Neural cell (in vitro differentiated cells): ENCODE measurements around the gene ADD3. TPM values are rescaled to one million over a fixed set of nuclear protein-coding genes. Genes with fewer than 3 reads are reported as not detected.
"Not testable (repeated sequence)": the region's sequence is repeated elsewhere in the genome, so short reads cannot be mapped to it uniquely, and the experiment has no call there.

ENCODE experiments used
- H2AFZ ChIP-seq: fragments of 200-600, 300-800 bp; sonication (generic), shearing (Covaris generic); 2 replicates; pipeline ENCODE4 v1.6.0; 2014; ENCODE audit warnings: low read depth, mild to moderate bottlenecking, antibody characterized with exemption, low read length, moderate library complexity
- H3F3A ChIP-seq: fragments of 200-600 bp; shearing (Covaris generic); 2 replicates; pipeline ENCODE4 v1.6.1; 2016; ENCODE audit warnings: mild to moderate bottlenecking, moderate library complexity, mixed read lengths, antibody characterized with exemption, low read length; ENCODE audit not compliant: insufficient read depth, poor library complexity, severe bottlenecking
- H3K27ac ChIP-seq: fragments of 200-600, 300-800 bp; sonication (generic), shearing (Covaris generic); 2 replicates; pipeline ENCODE4 v1.5.1; 2014; ENCODE audit warnings: mild to moderate bottlenecking, low read length, moderate library complexity
- H3K27me3 ChIP-seq: fragments of 300-800, 200-600 bp; sonication (generic), shearing (Covaris generic); 2 replicates; pipeline ENCODE4 v1.6.0; 2014; ENCODE audit warnings: mild to moderate bottlenecking, low read depth, low read length, moderate library complexity; ENCODE audit not compliant: insufficient read depth
- H3K36me3 ChIP-seq: fragments of 300-800, 200-600 bp; sonication (generic), shearing (Covaris generic); 2 replicates; pipeline ENCODE4 v1.5.1; 2014; ENCODE audit warnings: mild to moderate bottlenecking, antibody characterized with exemption, low read length, moderate library complexity; ENCODE audit not compliant: insufficient read depth
- H3K4me2 ChIP-seq: fragments of 300-800, 200-600 bp; sonication (generic), shearing (Covaris generic); 2 replicates; pipeline ENCODE4 v1.6.0; 2014; ENCODE audit warnings: mild to moderate bottlenecking, low read length
- H3K4me3 ChIP-seq: fragments of 300-800, 200-600 bp; sonication (generic), shearing (Covaris generic); 2 replicates; pipeline ENCODE4 v1.5.1; 2014; ENCODE audit warnings: mild to moderate bottlenecking, low read length, moderate library complexity
- H3K79me2 ChIP-seq: fragments of 200-600 bp; shearing (Covaris generic); replicated peaks from 2 replicates; pipeline ENCODE4 v1.6.0; 2014; ENCODE audit warnings: mild to moderate bottlenecking, low read length, moderate library complexity; ENCODE audit not compliant: insufficient read depth
- H3K9ac ChIP-seq: fragments of 300-800, 200-600 bp; sonication (generic), shearing (Covaris generic); 2 replicates; pipeline ENCODE4 v1.6.1; 2016; ENCODE audit warnings: mild to moderate bottlenecking, low read length, mixed read lengths
- H3K9me2 ChIP-seq: fragments of 200-600 bp; shearing (Covaris generic); 2 replicates; pipeline ENCODE4 v1.6.1; 2016; ENCODE audit warnings: mild to moderate bottlenecking, low read length, mixed read lengths; ENCODE audit not compliant: insufficient read depth
- H3K9me3 ChIP-seq: fragments of 200-600, 300-800 bp; sonication (generic), shearing (Covaris generic); 2 replicates; pipeline ENCODE4 v1.6.1; 2016; ENCODE audit warnings: mild to moderate bottlenecking, mixed run types, low read length, moderate library complexity, mixed read lengths
- H4K20me1 ChIP-seq: fragments of 200-600 bp; shearing (Covaris generic); 2 replicates; pipeline ENCODE4 v1.6.1; 2016; ENCODE audit warnings: mild to moderate bottlenecking, mixed run types; ENCODE audit not compliant: insufficient read depth
- EP300 ChIP-seq: fragments of 450-650 bp; conservative IDR thresholded peaks from 2 replicates; pipeline ENCODE4 v1.6.1; 2014; ENCODE audit warnings: antibody characterized with exemption, mild to moderate bottlenecking, moderate library complexity; ENCODE audit not compliant: poor library complexity, severe bottlenecking
- EZH2 ChIP-seq: fragments of 200-600, 300-800 bp; shearing (Covaris generic), sonication (generic); IDR thresholded peaks from 2 replicates; pipeline ENCODE4 v1.6.1; 2014; ENCODE audit warnings: antibody characterized with exemption, low read length, borderline replicate concordance, mild to moderate bottlenecking; ENCODE audit not compliant: insufficient read depth, poor library complexity, severe bottlenecking
- MXI1 ChIP-seq: fragments of 450-650 bp; conservative IDR thresholded peaks from 2 replicates; pipeline ENCODE4 v1.6.1; 2014; ENCODE audit warnings: antibody characterized with exemption, mild to moderate bottlenecking; ENCODE audit not compliant: poor library complexity, severe bottlenecking
- POLR2AphosphoS5 ChIP-seq: IDR thresholded peaks from 2 replicates; pipeline ENCODE4 v1.6.1; 2012
- RAD21 ChIP-seq: fragments of 450-650 bp; conservative IDR thresholded peaks from 2 replicates; pipeline ENCODE4 v1.6.1; 2014; ENCODE audit warnings: antibody characterized with exemption, mild to moderate bottlenecking, moderate library complexity
- SMC3 ChIP-seq: fragments of 450-650 bp; conservative IDR thresholded peaks from 2 replicates; pipeline ENCODE4 v1.6.1; 2014; ENCODE audit warnings: antibody characterized with exemption, mild to moderate bottlenecking, moderate library complexity; ENCODE audit not compliant: poor library complexity
- TAF1 ChIP-seq: IDR thresholded peaks from 2 replicates; pipeline ENCODE4 v1.6.1; 2012; ENCODE audit warnings: low read depth
- polyA plus RNA-seq: library from polyadenylated mRNA; depleted of rRNA; stranded (reverse); fragments of >200 nt; gene quantifications from 2 replicates; pipeline ENCODE4 v1.2.3, GENCODE V29; 2014
- TF ChIP-seq, protein P1 (sequence below): IDR thresholded peaks from 2 replicates; pipeline ENCODE4 v1.6.1; 2012; ENCODE audit warnings: borderline replicate concordance
- TF ChIP-seq, protein P2 (sequence below): fragments of 450-650 bp; IDR thresholded peaks from 2 replicates; pipeline ENCODE4 v1.5.1; 2014; ENCODE audit warnings: antibody characterized with exemption, mild to moderate bottlenecking, moderate library complexity; ENCODE audit not compliant: poor library complexity, severe bottlenecking

Gene ADD3
- polyA plus RNA-seq, 1 donor from 2014 or later: 40.6 TPM

DNA sequence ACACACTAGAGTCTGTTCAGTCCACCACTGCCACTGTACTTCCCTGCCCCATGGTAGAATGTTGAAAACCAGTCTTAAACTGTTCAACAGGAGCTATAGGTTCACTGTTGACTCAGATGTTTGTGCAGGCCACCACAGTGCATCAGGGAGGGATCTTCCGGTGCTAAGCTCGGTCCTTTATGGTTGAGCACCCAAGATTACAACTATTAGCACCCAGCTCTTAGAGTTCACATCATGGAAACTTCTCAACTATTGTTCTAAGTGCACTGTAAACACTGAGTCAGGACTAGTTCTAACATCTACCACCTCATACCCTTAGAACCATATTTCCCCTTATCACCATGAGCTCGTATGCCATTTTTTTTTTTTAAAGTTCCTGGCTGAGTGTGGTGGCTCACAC, 102.6 kb downstream of the ADD3 start:
- Histone ChIP-seq H2AFZ (no peak overlapping the region), H3K36me3 (no peaks in the 10 kb centered on the region), H4K20me1 (no peaks in the 10 kb centered on the region), H3K27ac (no peak overlapping the region), H3F3A (no peaks in the 10 kb centered on the region), H3K4me3 (no peak overlapping the region), H3K9ac (no peak overlapping the region), H3K4me2 (no peak overlapping the region), H3K9me2 (no peaks in the 10 kb centered on the region), H3K27me3 (no peaks in the 10 kb centered on the region), H3K79me2 (no peaks in the 10 kb centered on the region), H3K9me3 (no peaks in the 10 kb centered on the region)
- TF ChIP-seq MXI1: no peak
- TF ChIP-seq, protein P1, sequence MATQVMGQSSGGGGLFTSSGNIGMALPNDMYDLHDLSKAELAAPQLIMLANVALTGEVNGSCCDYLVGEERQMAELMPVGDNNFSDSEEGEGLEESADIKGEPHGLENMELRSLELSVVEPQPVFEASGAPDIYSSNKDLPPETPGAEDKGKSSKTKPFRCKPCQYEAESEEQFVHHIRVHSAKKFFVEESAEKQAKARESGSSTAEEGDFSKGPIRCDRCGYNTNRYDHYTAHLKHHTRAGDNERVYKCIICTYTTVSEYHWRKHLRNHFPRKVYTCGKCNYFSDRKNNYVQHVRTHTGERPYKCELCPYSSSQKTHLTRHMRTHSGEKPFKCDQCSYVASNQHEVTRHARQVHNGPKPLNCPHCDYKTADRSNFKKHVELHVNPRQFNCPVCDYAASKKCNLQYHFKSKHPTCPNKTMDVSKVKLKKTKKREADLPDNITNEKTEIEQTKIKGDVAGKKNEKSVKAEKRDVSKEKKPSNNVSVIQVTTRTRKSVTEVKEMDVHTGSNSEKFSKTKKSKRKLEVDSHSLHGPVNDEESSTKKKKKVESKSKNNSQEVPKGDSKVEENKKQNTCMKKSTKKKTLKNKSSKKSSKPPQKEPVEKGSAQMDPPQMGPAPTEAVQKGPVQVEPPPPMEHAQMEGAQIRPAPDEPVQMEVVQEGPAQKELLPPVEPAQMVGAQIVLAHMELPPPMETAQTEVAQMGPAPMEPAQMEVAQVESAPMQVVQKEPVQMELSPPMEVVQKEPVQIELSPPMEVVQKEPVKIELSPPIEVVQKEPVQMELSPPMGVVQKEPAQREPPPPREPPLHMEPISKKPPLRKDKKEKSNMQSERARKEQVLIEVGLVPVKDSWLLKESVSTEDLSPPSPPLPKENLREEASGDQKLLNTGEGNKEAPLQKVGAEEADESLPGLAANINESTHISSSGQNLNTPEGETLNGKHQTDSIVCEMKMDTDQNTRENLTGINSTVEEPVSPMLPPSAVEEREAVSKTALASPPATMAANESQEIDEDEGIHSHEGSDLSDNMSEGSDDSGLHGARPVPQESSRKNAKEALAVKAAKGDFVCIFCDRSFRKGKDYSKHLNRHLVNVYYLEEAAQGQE: no peak
- TF ChIP-seq RAD21: no peak

DNA sequence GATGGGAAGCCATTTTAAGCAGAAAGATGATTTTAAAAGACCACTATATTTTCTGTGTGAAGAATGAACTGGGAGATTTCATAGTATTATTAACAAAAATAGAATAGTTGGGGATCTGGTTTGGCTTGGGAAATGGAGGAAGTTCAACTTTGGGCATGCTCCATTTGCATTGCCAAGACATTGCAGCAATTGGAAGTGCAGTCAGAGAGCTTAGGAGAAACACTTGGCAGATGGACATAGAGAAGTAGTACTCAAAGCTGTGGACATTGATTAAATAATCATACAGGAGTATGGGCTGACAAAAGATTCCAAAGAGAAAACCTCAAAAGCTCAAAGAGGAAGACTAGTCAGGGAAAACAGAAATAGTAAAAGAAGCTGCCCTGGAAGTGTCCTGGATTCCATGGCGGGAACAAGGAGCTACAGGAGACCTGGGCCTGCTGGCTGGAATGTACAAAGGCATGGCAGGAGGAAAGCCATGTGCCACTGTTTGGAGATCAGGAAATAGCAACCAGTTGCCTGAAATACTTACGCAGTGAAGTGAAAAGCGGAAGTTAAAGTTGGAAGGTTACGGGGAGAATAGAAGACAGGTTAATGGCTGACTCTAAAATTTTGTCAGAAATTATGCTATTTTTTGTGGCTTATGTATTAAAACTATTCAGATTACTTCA, 106.0 kb downstream of the ADD3 start:
- no peaks in the 10 kb centered on the region for H4K20me1 ChIP-seq
- H3K4me3 ChIP-seq: no peak overlapping the region
- H3K4me2 ChIP-seq: no peak overlapping the region
- TF ChIP-seq, protein P2, sequence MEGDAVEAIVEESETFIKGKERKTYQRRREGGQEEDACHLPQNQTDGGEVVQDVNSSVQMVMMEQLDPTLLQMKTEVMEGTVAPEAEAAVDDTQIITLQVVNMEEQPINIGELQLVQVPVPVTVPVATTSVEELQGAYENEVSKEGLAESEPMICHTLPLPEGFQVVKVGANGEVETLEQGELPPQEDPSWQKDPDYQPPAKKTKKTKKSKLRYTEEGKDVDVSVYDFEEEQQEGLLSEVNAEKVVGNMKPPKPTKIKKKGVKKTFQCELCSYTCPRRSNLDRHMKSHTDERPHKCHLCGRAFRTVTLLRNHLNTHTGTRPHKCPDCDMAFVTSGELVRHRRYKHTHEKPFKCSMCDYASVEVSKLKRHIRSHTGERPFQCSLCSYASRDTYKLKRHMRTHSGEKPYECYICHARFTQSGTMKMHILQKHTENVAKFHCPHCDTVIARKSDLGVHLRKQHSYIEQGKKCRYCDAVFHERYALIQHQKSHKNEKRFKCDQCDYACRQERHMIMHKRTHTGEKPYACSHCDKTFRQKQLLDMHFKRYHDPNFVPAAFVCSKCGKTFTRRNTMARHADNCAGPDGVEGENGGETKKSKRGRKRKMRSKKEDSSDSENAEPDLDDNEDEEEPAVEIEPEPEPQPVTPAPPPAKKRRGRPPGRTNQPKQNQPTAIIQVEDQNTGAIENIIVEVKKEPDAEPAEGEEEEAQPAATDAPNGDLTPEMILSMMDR: no peak
- no peak for TF ChIP-seq TAF1
- TF ChIP-seq, protein P1: no peak
- TF ChIP-seq POLR2AphosphoS5: no peak
- TF ChIP-seq EZH2: no peak
- TF ChIP-seq EP300: no peak
- TF ChIP-seq RAD21: no peak
- no peak for TF ChIP-seq SMC3
- TF ChIP-seq MXI1: no peak
- H3K9me2 ChIP-seq: no peaks in the 10 kb centered on the region
- H3K9ac ChIP-seq: no peak overlapping the region
- H3F3A ChIP-seq: no peaks in the 10 kb centered on the region
- no peaks in the 10 kb centered on the region for H3K79me2 ChIP-seq
- no peaks in the 10 kb centered on the region for H3K9me3 ChIP-seq
- no peak overlapping the region for H3K27ac ChIP-seq
- no peak overlapping the region for H2AFZ ChIP-seq
- no peaks in the 10 kb centered on the region for H3K27me3 ChIP-seq
- H3K36me3 ChIP-seq: no peaks in the 10 kb centered on the region

DNA sequence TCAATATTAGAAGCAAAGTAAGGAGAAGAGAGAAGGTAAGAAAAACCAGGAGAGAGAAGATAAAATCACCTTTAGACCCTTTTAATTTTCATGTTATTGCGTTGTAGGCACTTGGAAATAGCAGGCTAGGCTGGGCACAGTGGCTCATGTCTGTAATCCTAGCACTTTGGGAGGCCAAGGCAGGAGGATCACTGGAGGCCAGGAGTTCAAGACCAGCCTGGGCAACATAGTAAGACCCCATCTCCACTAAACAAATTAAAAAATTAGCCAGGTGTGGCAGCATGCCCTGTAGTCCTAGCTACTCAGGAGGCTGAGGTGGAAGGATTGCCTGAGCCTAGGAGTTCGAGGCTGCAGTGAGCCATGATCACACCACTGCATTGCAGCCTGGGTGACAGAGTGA, 106.9 kb downstream of the ADD3 start:
- H3K79me2 ChIP-seq, H3F3A ChIP-seq, H3K4me3 ChIP-seq, H2AFZ ChIP-seq, H3K27ac ChIP-seq, H3K9ac ChIP-seq, H3K4me2 ChIP-seq, H3K9me2 ChIP-seq, H3K36me3 ChIP-seq, H3K27me3 ChIP-seq, H3K9me3 ChIP-seq, H4K20me1 ChIP-seq: not testable (repeated sequence)
